HG02870 (cell line): Measurements from ENCODE around the gene SMAD6.

Experiments
- ATAC-seq: cut with Tn5 transposase; IDR thresholded peaks from one replicate; pipeline ENCODE4 v1.9.1; 2021; ENCODE audit warnings: mild to moderate bottlenecking, moderate library complexity; ENCODE audit not compliant: unreplicated experiment

Gene SMAD6

GRCh38 chr15:66702035-66702786 lies at the start of gene SMAD6:
Gene SMAD6, plus strand, starts transcription at chr15:66702236. Its CDS starts 1,023 bp downstream, at chr15:66703259.
- ATAC-seq = no peak

GRCh38 chr15:66652806-66653205 lies 49.2 kb upstream of the SMAD6 start:
- no peak for ATAC-seq

GRCh38 chr15:66653398-66653797 lies 48.6 kb upstream of the SMAD6 start:
- no peak for ATAC-seq

- no peak for ATAC-seq
Observed at GRCh38 chr15:66653852-66654251, 48.2 kb upstream of the SMAD6 start.

GRCh38 chr15:66654361-66654738 lies 47.7 kb upstream of the SMAD6 start:
- ATAC-seq = no peak

- ATAC-seq = no peak
Observed at GRCh38 chr15:66654739-66655375, 47.2 kb upstream of the SMAD6 start.

GRCh38 chr15:66655511-66655910 lies 46.5 kb upstream of the SMAD6 start:
- ATAC-seq = no peak

- no peak for ATAC-seq
Observed at GRCh38 chr15:66655997-66656396, 46.0 kb upstream of the SMAD6 start.

GRCh38 chr15:66657185-66658020 lies 44.6 kb upstream of the SMAD6 start:
- no peak for ATAC-seq

- ATAC-seq = no peak
Observed at GRCh38 chr15:66658044-66658443, 44.0 kb upstream of the SMAD6 start.

- ATAC-seq = no peak
Observed at GRCh38 chr15:66658855-66659254, 43.2 kb upstream of the SMAD6 start.

GRCh38 chr15:66659384-66659783 lies 42.7 kb upstream of the SMAD6 start:
- ATAC-seq = no peak

- no peak for ATAC-seq
Observed at GRCh38 chr15:66661432-66662096, 40.5 kb upstream of the SMAD6 start.

GRCh38 chr15:66662522-66662921 lies 39.5 kb upstream of the SMAD6 start:
- no peak for ATAC-seq

- no peak for ATAC-seq
Observed at GRCh38 chr15:66663664-66664063, 38.4 kb upstream of the SMAD6 start.

- no peak for ATAC-seq
Observed at GRCh38 chr15:66670175-66670574, 31.9 kb upstream of the SMAD6 start.

GRCh38 chr15:66670762-66671580 lies 31.1 kb upstream of the SMAD6 start:
- no peak for ATAC-seq

GRCh38 chr15:66672867-66673266 lies 29.2 kb upstream of the SMAD6 start:
- no peak for ATAC-seq

- no peak for ATAC-seq
Observed at GRCh38 chr15:66673410-66674322, 28.4 kb upstream of the SMAD6 start.
